Endodermal cell (in vitro differentiated cells): ENCODE results near the gene TMEM196. TPM values are rescaled to one million over a fixed set of nuclear protein-coding genes. Genes with fewer than 3 reads are reported as not detected.
A peak's percentile ranks its signal among the peaks of the same experiment; 100 is the strongest.

Experiments used
- DNase-seq: peaks from one replicate; pipeline ENCODE4 v3.0.0-alpha.2; 2017
- H3K27ac ChIP-seq: 2 replicates; pipeline ENCODE4 v1.5.1; 2013; ENCODE audit warnings: mild to moderate bottlenecking, low read depth, low read length, moderate library complexity
- H3K27me3 ChIP-seq: 2 replicates; pipeline ENCODE4 v1.6.1; 2013; ENCODE audit warnings: mild to moderate bottlenecking, low read length, moderate library complexity; ENCODE audit not compliant: insufficient read depth, control insufficient read depth, poor library complexity, severe bottlenecking
- H3K36me3 ChIP-seq: 2 replicates; pipeline ENCODE4 v1.7.0; 2013; ENCODE audit warnings: mild to moderate bottlenecking, low read length, moderate library complexity; ENCODE audit not compliant: control insufficient read depth, insufficient read depth
- H3K4me1 ChIP-seq: one replicate; pipeline ENCODE4 v1.7.0; 2013; ENCODE audit warnings: low read length; ENCODE audit not compliant: control insufficient read depth, insufficient read depth
- H3K4me3 ChIP-seq: 2 replicates; pipeline ENCODE4 v1.5.1; 2013; ENCODE audit warnings: mild to moderate bottlenecking, low read length, moderate library complexity
- H3K9ac ChIP-seq: 2 replicates; pipeline ENCODE4 v1.6.1; 2013; ENCODE audit warnings: mild to moderate bottlenecking, low read length, moderate library complexity; ENCODE audit not compliant: poor library complexity, severe bottlenecking; ENCODE audit errors: extremely low read depth
- H3K9me3 ChIP-seq: 2 replicates; pipeline ENCODE4 v1.6.1; 2013; ENCODE audit warnings: mild to moderate bottlenecking, low read length, moderate library complexity; ENCODE audit not compliant: control insufficient read depth
- H3K27ac Mint-ChIP-seq: 2 replicates; pipeline ENCODE4 v1.8.0; 2020; ENCODE audit warnings: mixed read lengths
- H3K27me3 Mint-ChIP-seq: 2 replicates; pipeline ENCODE4 v1.8.0; 2021; ENCODE audit warnings: mild to moderate bottlenecking, mixed read lengths; ENCODE audit not compliant: insufficient read depth
- H3K36me3 Mint-ChIP-seq: 2 replicates; pipeline ENCODE4 v1.8.0; 2020; ENCODE audit warnings: low read depth, mixed read lengths
- H3K4me1 Mint-ChIP-seq: 2 replicates; pipeline ENCODE4 v1.8.0; 2020; ENCODE audit warnings: mixed read lengths
- H3K4me3 Mint-ChIP-seq: 2 replicates; pipeline ENCODE4 v1.8.0; 2020; ENCODE audit warnings: mild to moderate bottlenecking, moderate library complexity, mixed read lengths
- H3K9me3 Mint-ChIP-seq: 2 replicates; pipeline ENCODE4 v1.8.0; 2020; ENCODE audit warnings: mild to moderate bottlenecking, mixed read lengths
- WGBS, 2 experiments: methylation state at CpG; one replicate each; pipeline versions ENCODE4 v1.1.5 to v1.1.7; 2013; ENCODE audit warnings: missing lambda C conversion rate in 2 of 2, mixed read lengths in 1 of 2; ENCODE audit not compliant: insufficient coverage in 1 of 2, insufficient read length in 1 of 2; 5-methylcytosine and 5-hydroxymethylcytosine counted together
- total RNA-seq, 2 donors: library from RNA; stranded (reverse); fragmentation: NEBNext Ultra II Directional in 1 of 2; extraction: Animal tissue kit (Norgen Biotek cat#: 25700) in 1 of 2; gene quantifications; 2 replicates in 1 of 2; 3 replicates in 1 of 2; pipeline ENCODE4 v1.2.1, GENCODE V29; 2021
- TF ChIP-seq, protein P1 (sequence below): fragments of 200-600 bp; sonication (generic); conservative IDR thresholded peaks from 2 replicates; pipeline ENCODE4 v1.5.0; 2021; ENCODE audit warnings: antibody characterized with exemption, mild to moderate bottlenecking

The TMEM196 gene
- total RNA-seq, 2 donors from 2014 or later: not detected

DNA sequence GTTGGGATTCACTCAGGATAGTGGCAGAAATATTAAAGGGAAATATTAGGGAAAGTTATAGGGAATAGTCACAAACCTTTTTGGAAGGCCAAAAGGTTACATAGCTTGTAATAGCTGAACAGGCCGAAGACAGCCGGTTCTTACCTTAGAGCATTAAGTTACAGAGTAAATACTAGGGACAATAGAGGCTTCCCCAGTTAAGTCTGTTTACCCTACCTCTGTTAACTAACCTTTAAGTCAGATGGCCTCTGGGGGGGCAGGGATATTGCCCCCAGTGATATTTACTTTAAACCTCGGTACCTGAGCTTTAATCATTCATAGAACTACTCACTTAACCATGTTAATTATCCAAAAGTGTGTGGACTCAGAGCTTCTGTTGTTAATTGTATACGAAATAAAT, 71.9 kb downstream of the TMEM196 start:
- no peak overlapping the region for H3K27ac ChIP-seq
- 45 to 100% methylated on average over 2 to 4 of the region's 4 CpGs for WGBS, 2 experiments

DNA sequence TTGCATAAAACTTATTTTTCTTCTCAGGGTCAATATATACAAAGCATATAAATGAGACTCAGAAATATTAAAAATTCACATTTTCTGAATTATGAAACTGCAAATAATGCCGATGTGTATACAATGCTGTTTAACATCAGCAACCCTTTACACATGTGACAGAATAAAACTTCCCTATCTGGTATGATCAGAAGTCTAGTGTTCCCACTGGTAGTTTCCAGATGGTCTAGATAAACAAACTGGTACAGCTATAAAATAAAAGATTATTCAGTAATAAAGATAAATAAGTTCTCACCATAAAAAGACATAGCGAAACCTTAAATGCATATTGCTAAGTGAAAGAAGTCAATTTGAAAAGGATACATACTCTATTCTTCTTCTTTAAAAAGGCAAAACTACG, 72.5 kb downstream of the TMEM196 start:
- peak overlapping the region; percentile 16 for H3K9ac ChIP-seq
- H3K4me1 ChIP-seq: peaks cover 8% of the 10 kb centered on the region
- H3K4me3 ChIP-seq: peak overlapping the region; percentile 54
- peaks cover 43% of the 10 kb centered on the region for H3K36me3 ChIP-seq
- peak overlapping the region; percentile 19 for H3K4me3 Mint-ChIP-seq
- no peaks in the 10 kb centered on the region for H3K27me3 ChIP-seq
- no peak overlapping the region for H3K27ac ChIP-seq
- H3K4me1 Mint-ChIP-seq: peaks cover 27% of the 10 kb centered on the region
- 93 to 100% methylated on average over 1 to 3 of the region's 3 CpGs for WGBS, 2 experiments
- TF ChIP-seq, protein P1, sequence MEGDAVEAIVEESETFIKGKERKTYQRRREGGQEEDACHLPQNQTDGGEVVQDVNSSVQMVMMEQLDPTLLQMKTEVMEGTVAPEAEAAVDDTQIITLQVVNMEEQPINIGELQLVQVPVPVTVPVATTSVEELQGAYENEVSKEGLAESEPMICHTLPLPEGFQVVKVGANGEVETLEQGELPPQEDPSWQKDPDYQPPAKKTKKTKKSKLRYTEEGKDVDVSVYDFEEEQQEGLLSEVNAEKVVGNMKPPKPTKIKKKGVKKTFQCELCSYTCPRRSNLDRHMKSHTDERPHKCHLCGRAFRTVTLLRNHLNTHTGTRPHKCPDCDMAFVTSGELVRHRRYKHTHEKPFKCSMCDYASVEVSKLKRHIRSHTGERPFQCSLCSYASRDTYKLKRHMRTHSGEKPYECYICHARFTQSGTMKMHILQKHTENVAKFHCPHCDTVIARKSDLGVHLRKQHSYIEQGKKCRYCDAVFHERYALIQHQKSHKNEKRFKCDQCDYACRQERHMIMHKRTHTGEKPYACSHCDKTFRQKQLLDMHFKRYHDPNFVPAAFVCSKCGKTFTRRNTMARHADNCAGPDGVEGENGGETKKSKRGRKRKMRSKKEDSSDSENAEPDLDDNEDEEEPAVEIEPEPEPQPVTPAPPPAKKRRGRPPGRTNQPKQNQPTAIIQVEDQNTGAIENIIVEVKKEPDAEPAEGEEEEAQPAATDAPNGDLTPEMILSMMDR: no peak
- H3K27me3 Mint-ChIP-seq: no peaks in the 10 kb centered on the region
- H3K9me3 Mint-ChIP-seq: no peaks in the 10 kb centered on the region
- no peak for DNase-seq
- no peaks in the 10 kb centered on the region for H3K9me3 ChIP-seq
- H3K36me3 Mint-ChIP-seq: peaks cover 24% of the 10 kb centered on the region
- peak overlapping the region; percentile 26 for H3K27ac Mint-ChIP-seq

More for the DNA sequence above, 71.9 kb downstream of the TMEM196 start:
- Mint-ChIP-seq H3K4me1 (peaks cover 31% of the 10 kb centered on the region), H3K27me3 (no peaks in the 10 kb centered on the region), H3K36me3 (peaks cover 24% of the 10 kb centered on the region), H3K27ac (peak overlapping the region; percentile 71), H3K4me3 (peak overlapping the region; percentile 19), H3K9me3 (no peaks in the 10 kb centered on the region)
- Histone ChIP-seq H3K9ac (peak overlapping the region; percentile 16), H3K27me3 (no peaks in the 10 kb centered on the region), H3K36me3 (peaks cover 43% of the 10 kb centered on the region), H3K4me1 (peaks cover 8% of the 10 kb centered on the region), H3K9me3 (no peaks in the 10 kb centered on the region), H3K4me3 (peak overlapping the region; percentile 54)
- no peak for DNase-seq
- TF ChIP-seq, protein P1: no peak

DNA sequence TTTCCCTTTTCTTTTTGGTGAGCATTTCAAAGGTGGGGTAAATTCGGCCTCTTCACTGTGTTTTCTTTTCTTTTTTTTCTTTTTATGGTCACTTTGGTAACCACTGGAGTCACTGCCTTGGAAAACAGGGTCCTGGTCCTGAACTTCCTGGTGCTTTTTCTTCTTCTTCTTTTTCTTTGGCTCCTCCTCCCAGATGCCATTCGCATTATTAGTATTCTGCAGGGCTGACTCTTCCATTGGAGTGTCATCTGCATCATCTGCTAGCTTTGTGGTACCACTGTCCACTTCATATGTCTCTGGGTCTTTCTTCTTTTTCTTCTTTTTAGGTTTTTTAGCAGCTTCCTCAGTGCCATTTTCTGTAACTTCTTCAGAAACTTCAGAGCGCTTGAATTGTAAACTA, 75.1 kb downstream of the TMEM196 start:
- Mint-ChIP-seq H3K4me3 (no peak overlapping the region), H3K36me3 (peaks cover 24% of the 10 kb centered on the region), H3K27ac (no peak overlapping the region), H3K9me3 (no peaks in the 10 kb centered on the region), H3K4me1 (peaks cover 18% of the 10 kb centered on the region), H3K27me3 (no peaks in the 10 kb centered on the region)
- no peak for DNase-seq
- no peaks in the 10 kb centered on the region for H3K9me3 ChIP-seq
- no peaks in the 10 kb centered on the region for H3K27me3 ChIP-seq
- H3K4me1 ChIP-seq: peaks cover 8% of the 10 kb centered on the region
- TF ChIP-seq, protein P1: no peak
- no peak overlapping the region for H3K27ac ChIP-seq
- no peak overlapping the region for H3K4me3 ChIP-seq
- WGBS, 2 experiments: 92 to 93% methylated on average over 1 to 3 of the region's 3 CpGs
- peaks cover 39% of the 10 kb centered on the region for H3K36me3 ChIP-seq
- H3K9ac ChIP-seq: no peak overlapping the region
